Thyroid gland (tissue), 4 donors: Measurements from ENCODE around the gene ADAMTS9.

Experiments used
- POLR2A ChIP-seq, 2 donors: fragments of 450-650 bp; IDR thresholded peaks; one replicate each; pipeline ENCODE4 v1.6.1; 2017; ENCODE audit warnings: antibody characterized with exemption in 2 of 2, mild to moderate bottlenecking in 2 of 2, moderate library complexity in 1 of 2
- TF ChIP-seq, protein P1 (sequence below), 6 experiments: fragments of 200-600 bp in 3 of 6; fragments of 450-650 bp in 3 of 6; sonication (generic) in 3 of 6; IDR thresholded peaks; one replicate each; pipeline ENCODE4 v1.5.1; 2016 to 2019; ENCODE audit warnings: antibody characterized with exemption in 6 of 6, mild to moderate bottlenecking in 2 of 6, inconsistent platforms in 1 of 6, moderate library complexity in 1 of 6

DNA sequence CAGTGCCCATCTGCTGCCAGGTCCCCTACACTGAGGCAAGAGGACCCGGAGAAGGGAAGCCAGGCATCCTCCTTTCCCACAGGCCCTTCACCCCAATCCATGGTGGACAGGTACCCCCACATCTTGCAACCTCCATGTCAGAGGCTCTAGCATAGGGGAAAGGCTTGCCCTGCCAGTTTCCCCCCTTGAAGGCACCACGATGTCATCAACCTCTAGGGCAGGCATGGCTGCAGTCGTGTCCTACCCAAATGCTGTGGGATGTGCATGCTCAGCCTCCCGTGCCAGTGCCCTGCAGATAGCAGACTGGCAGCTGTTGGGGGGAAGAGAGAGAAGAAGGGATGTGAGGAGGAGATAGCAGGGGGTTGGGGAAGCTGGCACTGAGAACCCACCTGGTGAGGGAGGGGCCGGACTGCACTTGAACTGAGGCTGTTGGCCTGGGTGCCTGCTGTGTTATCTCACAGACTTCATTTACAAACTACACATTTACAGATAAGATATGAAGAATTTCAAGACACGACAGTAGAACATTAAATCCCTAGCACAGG lies 197.5 kb downstream of the ADAMTS9 start:
- TF ChIP-seq, protein P1, sequence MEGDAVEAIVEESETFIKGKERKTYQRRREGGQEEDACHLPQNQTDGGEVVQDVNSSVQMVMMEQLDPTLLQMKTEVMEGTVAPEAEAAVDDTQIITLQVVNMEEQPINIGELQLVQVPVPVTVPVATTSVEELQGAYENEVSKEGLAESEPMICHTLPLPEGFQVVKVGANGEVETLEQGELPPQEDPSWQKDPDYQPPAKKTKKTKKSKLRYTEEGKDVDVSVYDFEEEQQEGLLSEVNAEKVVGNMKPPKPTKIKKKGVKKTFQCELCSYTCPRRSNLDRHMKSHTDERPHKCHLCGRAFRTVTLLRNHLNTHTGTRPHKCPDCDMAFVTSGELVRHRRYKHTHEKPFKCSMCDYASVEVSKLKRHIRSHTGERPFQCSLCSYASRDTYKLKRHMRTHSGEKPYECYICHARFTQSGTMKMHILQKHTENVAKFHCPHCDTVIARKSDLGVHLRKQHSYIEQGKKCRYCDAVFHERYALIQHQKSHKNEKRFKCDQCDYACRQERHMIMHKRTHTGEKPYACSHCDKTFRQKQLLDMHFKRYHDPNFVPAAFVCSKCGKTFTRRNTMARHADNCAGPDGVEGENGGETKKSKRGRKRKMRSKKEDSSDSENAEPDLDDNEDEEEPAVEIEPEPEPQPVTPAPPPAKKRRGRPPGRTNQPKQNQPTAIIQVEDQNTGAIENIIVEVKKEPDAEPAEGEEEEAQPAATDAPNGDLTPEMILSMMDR (IDR thresholded peaks at IDR 0.05) = no peak
- TF ChIP-seq POLR2A (IDR thresholded peaks at IDR 0.05) = no peak
